Endothelial cell of coronary artery (primary cell): Measurements from ENCODE around the gene PCBD2. TPM values are rescaled to one million over a fixed set of nuclear protein-coding genes. Genes with fewer than 3 reads are reported as not detected.

Experiments
- total RNA-seq: library from RNA; depleted of rRNA; stranded (reverse); fragments of >200 nt; gene quantifications from 2 replicates; pipeline ENCODE4 v1.2.3, GENCODE V29; 2014

PCBD2 gene
- 3.1 and 6.3 TPM in 2 replicates for total RNA-seq

GRCh38 chr5:134904610-134905245 lies at the start of gene PCBD2:
Gene PCBD2 (plus strand): TSS chr5:134905131. CDS start chr5:134905140, 9 bp downstream.

GRCh38 chr5:134873987-134874830 lies 30.7 kb upstream of the PCBD2 start, which contains the start of gene TXNDC15:
Gene TXNDC15 (plus strand): TSS chr5:134874371. CDS start chr5:134874428, 57 bp downstream.

GRCh38 chr5:134967607-134968006 lies 62.7 kb downstream of the PCBD2 start, which contains the start of gene CATSPER3:
Gene CATSPER3 (plus strand): TSS chr5:134967907. CDS start chr5:134967992, 85 bp downstream.

Other genes starting within 250 kb of the PCBD2 start
- 37.5 and 52.8 TPM in 2 replicates for gene CAMLG, start 166.6 kb upstream of the PCBD2 start, total RNA-seq
- 23.9 and 25.7 TPM in 2 replicates for gene DDX46, start 146.4 kb upstream of the PCBD2 start, total RNA-seq
- gene C5orf24, start 59.2 kb upstream of the PCBD2 start, total RNA-seq = 46.0 and 49.0 TPM in 2 replicates
- gene TXNDC15, start 30.8 kb upstream of the PCBD2 start, total RNA-seq = 43.6 and 80.9 TPM in 2 replicates
- 0.09 and 0.19 TPM in 2 replicates for gene CATSPER3, start 62.8 kb downstream of the PCBD2 start, total RNA-seq
- 0.09 and 1.4 TPM in 2 replicates for gene PITX1, start 129.1 kb downstream of the PCBD2 start, total RNA-seq